GM19238 (cell line): Measurements from ENCODE around the gene AOPEP.
"Not testable (repeated sequence)": the region's sequence is repeated elsewhere in the genome, so short reads cannot be mapped to it uniquely, and the experiment has no call there.

Experiments
- DNase-seq: peaks from one replicate; pipeline ENCODE4 v3.0.0; 2011; ENCODE audit warnings: low spot score; ENCODE audit not compliant: insufficient read length

AOPEP gene

GRCh38 chr9:94868464-94868863, 142.0 kb downstream of the AOPEP start:
- no peak for DNase-seq

- DNase-seq, result no peak
Observed at GRCh38 chr9:94869415-94869843, 142.9 kb downstream of the AOPEP start.

GRCh38 chr9:94870465-94870792, 143.9 kb downstream of the AOPEP start:
- DNase-seq, result no peak

GRCh38 chr9:94870793-94871558, 144.5 kb downstream of the AOPEP start:
- no peak for DNase-seq

- DNase-seq, result no peak
Observed at GRCh38 chr9:94872083-94872833, 145.8 kb downstream of the AOPEP start.

- DNase-seq, result no peak
Observed at GRCh38 chr9:94872891-94873511, 146.5 kb downstream of the AOPEP start.

GRCh38 chr9:94874316-94874715, 147.8 kb downstream of the AOPEP start:
- DNase-seq, result no peak

- DNase-seq, result no peak
Observed at GRCh38 chr9:94875300-94876020, 149.0 kb downstream of the AOPEP start.

- DNase-seq, result not testable (repeated sequence)
Observed at GRCh38 chr9:94878804-94879203, 152.3 kb downstream of the AOPEP start.

GRCh38 chr9:94879230-94879629, 152.7 kb downstream of the AOPEP start:
- no peak for DNase-seq

- no peak for DNase-seq
Observed at GRCh38 chr9:94881023-94881422, 154.5 kb downstream of the AOPEP start.

- DNase-seq, result no peak
Observed at GRCh38 chr9:94881454-94881853, 155.0 kb downstream of the AOPEP start.

GRCh38 chr9:94881940-94882339, 155.4 kb downstream of the AOPEP start:
- DNase-seq, result no peak

- DNase-seq, result no peak
Observed at GRCh38 chr9:94882966-94883641, 156.6 kb downstream of the AOPEP start.

- DNase-seq, result no peak
Observed at GRCh38 chr9:94885854-94886447, 159.5 kb downstream of the AOPEP start.

GRCh38 chr9:94887721-94888120, 161.2 kb downstream of the AOPEP start:
- no peak for DNase-seq

- DNase-seq, result no peak
Observed at GRCh38 chr9:94888775-94889174, 162.3 kb downstream of the AOPEP start.

- DNase-seq, result no peak
Observed at GRCh38 chr9:94889628-94890027, 163.1 kb downstream of the AOPEP start.

GRCh38 chr9:94891183-94891582, 164.7 kb downstream of the AOPEP start:
- DNase-seq, result no peak

- no peak for DNase-seq
Observed at GRCh38 chr9:94892675-94893074, 166.2 kb downstream of the AOPEP start.
